DOHH2 (cell line): ENCODE results near the gene ABLIM2.

Source experiments
- H3F3A ChIP-seq: fragments of 200-600 bp; sonication (generic), shearing (Covaris generic); 2 replicates; pipeline ENCODE4 v1.6.0; 2016; ENCODE audit warnings: antibody characterized with exemption, mild to moderate bottlenecking; ENCODE audit not compliant: control insufficient read depth, insufficient read depth
- H3K27ac ChIP-seq: fragments of 200-600 bp; sonication (generic); 2 replicates; pipeline ENCODE4 v1.5.1; 2014; ENCODE audit warnings: low read depth, mild to moderate bottlenecking, low read length, moderate library complexity
- H3K27me3 ChIP-seq: fragments of 200-600 bp; sonication (generic); 2 replicates; pipeline ENCODE4 v1.6.1; 2014; ENCODE audit warnings: mild to moderate bottlenecking, low read length, mixed read lengths; ENCODE audit not compliant: control insufficient read depth
- H3K36me3 ChIP-seq: fragments of 200-600 bp; sonication (generic); 2 replicates; pipeline ENCODE4 v1.6.1; 2014; ENCODE audit warnings: mild to moderate bottlenecking, low read length, moderate library complexity, mixed read lengths; ENCODE audit not compliant: control insufficient read depth
- H3K4me1 ChIP-seq: fragments of 200-600 bp; sonication (generic); 2 replicates; pipeline ENCODE4 v1.6.1; 2014; ENCODE audit warnings: mild to moderate bottlenecking, low read length, mixed read lengths; ENCODE audit not compliant: control insufficient read depth
- H3K4me2 ChIP-seq: fragments of 200-600 bp; sonication (generic); 2 replicates; pipeline ENCODE4 v1.6.0; 2014; ENCODE audit warnings: mild to moderate bottlenecking, low read length, moderate library complexity
- H3K4me3 ChIP-seq: fragments of 200-600 bp; sonication (generic); 2 replicates; pipeline ENCODE4 v1.5.1; 2014; ENCODE audit warnings: mild to moderate bottlenecking, low read length, mixed read lengths
- H3K79me2 ChIP-seq: fragments of 200-600 bp; sonication (generic); 2 replicates; pipeline ENCODE4 v1.6.1; 2014; ENCODE audit warnings: mild to moderate bottlenecking, low read length, mixed read lengths; ENCODE audit not compliant: control insufficient read depth
- H3K9me2 ChIP-seq: fragments of 200-600 bp; sonication (generic); replicated peaks from 2 replicates; pipeline ENCODE4 v1.6.1; 2014; ENCODE audit warnings: mild to moderate bottlenecking, low read length, mixed read lengths; ENCODE audit not compliant: control insufficient read depth
- H3K9me3 ChIP-seq: fragments of 200-600 bp; sonication (generic); 2 replicates; pipeline ENCODE4 v1.6.1; 2014; ENCODE audit warnings: antibody characterized with exemption, low read length, mixed read lengths; ENCODE audit not compliant: control insufficient read depth, insufficient read depth
- H4K20me1 ChIP-seq: fragments of 200-600 bp; sonication (generic); 2 replicates; pipeline ENCODE4 v1.6.0; 2014; ENCODE audit warnings: low read depth, mild to moderate bottlenecking, antibody characterized with exemption, low read length, moderate library complexity; ENCODE audit not compliant: control insufficient read depth, insufficient read depth
- CTCF ChIP-seq: fragments of 200-600 bp; sonication (generic); IDR thresholded peaks from one replicate; pipeline ENCODE4 v1.5.1; 2014; ENCODE audit warnings: antibody characterized with exemption, mild to moderate bottlenecking, low read depth, low read length; ENCODE audit not compliant: poor library complexity, severe bottlenecking
- EZH2phosphoT487 ChIP-seq: fragments of 200-600 bp; sonication (generic); IDR thresholded peaks from 2 replicates; pipeline ENCODE4 v1.6.1; 2017; ENCODE audit warnings: borderline replicate concordance, mild to moderate bottlenecking, antibody characterized with exemption, low read length, moderate library complexity, mixed read lengths

Gene ABLIM2

GRCh38 chr4:7971881-7972500 is 186.6 kb downstream of the ABLIM2 start:
- Histone ChIP-seq H3K9me2 (no peaks in the 10 kb centered on the region), H3F3A (no peaks in the 10 kb centered on the region), H3K27me3 (peaks cover 3% of the 10 kb centered on the region; the same call in 1 of the 2 replicates), H3K27ac (no peak overlapping the region), H3K4me1 (peaks cover 8% of the 10 kb centered on the region), H3K9me3 (no peaks in the 10 kb centered on the region), H4K20me1 (no peaks in the 10 kb centered on the region), H3K4me2 (no peak overlapping the region), H3K36me3 (no peaks in the 10 kb centered on the region), H3K79me2 (no peaks in the 10 kb centered on the region), H3K4me3 (no peak overlapping the region)
- no peak for TF ChIP-seq CTCF
- no peak for TF ChIP-seq EZH2phosphoT487

- no peaks in the 10 kb centered on the region for H3F3A ChIP-seq
- H3K27me3 ChIP-seq, result peaks cover 3% of the 10 kb centered on the region; the same call in 1 of the 2 replicates
- H3K79me2 ChIP-seq, result no peaks in the 10 kb centered on the region
- H3K9me2 ChIP-seq, result no peaks in the 10 kb centered on the region
- H3K9me3 ChIP-seq, result no peaks in the 10 kb centered on the region
- H3K4me3 ChIP-seq, result no peak overlapping the region
- H4K20me1 ChIP-seq, result no peaks in the 10 kb centered on the region
- no peak for TF ChIP-seq CTCF
- H3K4me2 ChIP-seq, result no peak overlapping the region
- H3K36me3 ChIP-seq, result no peaks in the 10 kb centered on the region
- H3K4me1 ChIP-seq, result peaks cover 8% of the 10 kb centered on the region
- no peak overlapping the region for H3K27ac ChIP-seq
Observed at GRCh38 chr4:7971159-7971631, 187.4 kb downstream of the ABLIM2 start.

GRCh38 chr4:7970361-7970946 is 188.2 kb downstream of the ABLIM2 start:
- peaks cover 3% of the 10 kb centered on the region; the same call in 1 of the 2 replicates for H3K27me3 ChIP-seq
- H3K9me3 ChIP-seq, result no peaks in the 10 kb centered on the region
- H3F3A ChIP-seq, result no peaks in the 10 kb centered on the region
- H3K27ac ChIP-seq, result no peak overlapping the region
- H3K4me2 ChIP-seq, result peak overlapping the region; percentile 14; the same call in 1 of the 2 replicates
- no peak for TF ChIP-seq EZH2phosphoT487
- TF ChIP-seq CTCF, result no peak
- no peaks in the 10 kb centered on the region for H3K79me2 ChIP-seq
- H3K9me2 ChIP-seq, result no peaks in the 10 kb centered on the region
- H3K36me3 ChIP-seq, result no peaks in the 10 kb centered on the region
- H4K20me1 ChIP-seq, result no peaks in the 10 kb centered on the region
- H3K4me1 ChIP-seq, result peaks cover 8% of the 10 kb centered on the region
- H3K4me3 ChIP-seq, result no peak overlapping the region
